Activated CD4-positive, alpha-beta T cell treated with anti-CD3 and anti-CD28 coated beads, Interleukin-2, Interleukin-4, amounts not matched to agents 100 ng/mL and 50 ng/mL, durations not matched to agents 16 hours and 8 hours (primary cell): ENCODE measurements around the gene PGPEP1.

Source experiments
- DNase-seq: peaks from one replicate; pipeline ENCODE4 v3.0.0-alpha.2; 2020; ENCODE audit warnings: low spot score

Gene PGPEP1

GRCh38 chr19:18340190-18340989, at the start of gene PGPEP1:
TSS of gene PGPEP1 (plus strand) at chr19:18340598. CDS start at chr19:18340682, 84 bp downstream.
- DNase-seq = peak; percentile 62

GRCh38 chr19:18291019-18291524, 49.3 kb upstream of the PGPEP1 start:
- no peak for DNase-seq

- DNase-seq = peak; percentile 91
Measured at GRCh38 chr19:18291590-18292461, 48.6 kb upstream of the PGPEP1 start.

GRCh38 chr19:18292462-18292809, 48.0 kb upstream of the PGPEP1 start:
- no peak for DNase-seq

GRCh38 chr19:18292810-18293641, 47.4 kb upstream of the PGPEP1 start:
- DNase-seq = peak; percentile 81

- no peak for DNase-seq
Measured at GRCh38 chr19:18293642-18294466, 46.5 kb upstream of the PGPEP1 start.

- DNase-seq = peak; percentile 91
Measured at GRCh38 chr19:18294467-18294864, 45.9 kb upstream of the PGPEP1 start.

GRCh38 chr19:18295034-18295451, 45.4 kb upstream of the PGPEP1 start:
- no peak for DNase-seq

- no peak for DNase-seq
Measured at GRCh38 chr19:18297308-18297707, 43.1 kb upstream of the PGPEP1 start.

- DNase-seq = no peak
Measured at GRCh38 chr19:18298601-18299000, 41.8 kb upstream of the PGPEP1 start.

- DNase-seq = no peak
Measured at GRCh38 chr19:18299654-18300053, 40.7 kb upstream of the PGPEP1 start.

GRCh38 chr19:18300930-18301717, 39.3 kb upstream of the PGPEP1 start:
- no peak for DNase-seq

- no peak for DNase-seq
Measured at GRCh38 chr19:18301718-18302111, 38.7 kb upstream of the PGPEP1 start.

GRCh38 chr19:18304208-18304457, 36.3 kb upstream of the PGPEP1 start:
- DNase-seq = no peak

- DNase-seq = peak; percentile 88
Measured at GRCh38 chr19:18304458-18305310, 35.7 kb upstream of the PGPEP1 start.

- no peak for DNase-seq
Measured at GRCh38 chr19:18306209-18306887, 34.0 kb upstream of the PGPEP1 start.

GRCh38 chr19:18306888-18307260, 33.5 kb upstream of the PGPEP1 start:
- no peak for DNase-seq

GRCh38 chr19:18307271-18307681, 33.1 kb upstream of the PGPEP1 start:
- DNase-seq = no peak
